Measurements from ENCODE around the gene CYB5A.

The CYB5A gene

GRCh38 chr18:74255131-74255616 is 36.6 kb downstream of the CYB5A start:
- Histone ChIP-seq H3K4me3 (ENCODE audit: low read depth, low read length) (no peak overlapping the region), H3K36me3 (replicated peaks) (no peaks in the 10 kb centered on the region), H3K27me3 (replicated peaks) (no peaks in the 10 kb centered on the region), H3K27ac (no peak overlapping the region)
- in situ Hi-C loops (cut with HindIII; ENCODE audit: low pct_ligation_motif_present, low sequenced_read_pairs): no loop called here
- no peak for TF ChIP-seq CTCF (IDR thresholded peaks at IDR 0.05; ENCODE audit: low read depth, low read length, missing control alignments)
- DNase-seq: no peak

GRCh38 chr18:74252039-74252395 is 39.7 kb downstream of the CYB5A start:
- in situ Hi-C loops (cut with HindIII; ENCODE audit: low pct_ligation_motif_present, low sequenced_read_pairs): no loop called here
- Histone ChIP-seq H3K27ac (peak overlapping the region; percentile 87), H3K36me3 (replicated peaks) (no peaks in the 10 kb centered on the region), H3K27me3 (replicated peaks) (no peaks in the 10 kb centered on the region), H3K4me3 (ENCODE audit: low read depth, low read length) (no peak overlapping the region)
- TF ChIP-seq CTCF (IDR thresholded peaks at IDR 0.05; ENCODE audit: low read depth, low read length, missing control alignments): no peak
- DNase-seq: peak; percentile 29

GRCh38 chr18:74251297-74252038 is 40.3 kb downstream of the CYB5A start:
- Histone ChIP-seq H3K4me3 (ENCODE audit: low read depth, low read length) (no peak overlapping the region), H3K27ac (peak overlapping the region; percentile 87), H3K27me3 (replicated peaks) (no peaks in the 10 kb centered on the region), H3K36me3 (replicated peaks) (no peaks in the 10 kb centered on the region)
- peak; percentile 65 for DNase-seq
- in situ Hi-C loops (cut with HindIII; ENCODE audit: low pct_ligation_motif_present, low sequenced_read_pairs): no loop called here
- no peak for TF ChIP-seq CTCF (IDR thresholded peaks at IDR 0.05; ENCODE audit: low read depth, low read length, missing control alignments)

GRCh38 chr18:74250131-74250530 is 41.6 kb downstream of the CYB5A start:
- Histone ChIP-seq H3K27ac (no peak overlapping the region), H3K27me3 (replicated peaks) (no peaks in the 10 kb centered on the region), H3K4me3 (ENCODE audit: low read depth, low read length) (no peak overlapping the region), H3K36me3 (replicated peaks) (no peaks in the 10 kb centered on the region)
- TF ChIP-seq CTCF (IDR thresholded peaks at IDR 0.05; ENCODE audit: low read depth, low read length, missing control alignments): no peak
- in situ Hi-C loops (cut with HindIII; ENCODE audit: low pct_ligation_motif_present, low sequenced_read_pairs): no loop called here
- DNase-seq: no peak

- H3K27ac ChIP-seq: peak overlapping the region; percentile 77
- in situ Hi-C loops (cut with HindIII; ENCODE audit: low pct_ligation_motif_present, low sequenced_read_pairs): no loop called here
- no peaks in the 10 kb centered on the region for H3K27me3 ChIP-seq (replicated peaks)
- H3K4me3 ChIP-seq (ENCODE audit: low read depth, low read length): no peak overlapping the region
- no peaks in the 10 kb centered on the region for H3K36me3 ChIP-seq (replicated peaks)
- DNase-seq: peak; percentile 88
- TF ChIP-seq CTCF (IDR thresholded peaks at IDR 0.05; ENCODE audit: low read depth, low read length, missing control alignments): no peak
Measured at GRCh38 chr18:74249181-74249968, 42.4 kb downstream of the CYB5A start.

Measured in brain microvascular endothelial cell (primary cell).